Measurements from ENCODE around the gene NHSL1.
A peak's percentile ranks its signal among the peaks of the same experiment; 100 is the strongest.

Gene NHSL1

GRCh38 chr6:138396709-138397108, 102.6 kb downstream of the NHSL1 start:
- DNase-seq = no peak

- no peak for DNase-seq
Measured at GRCh38 chr6:138393871-138394783, 105.2 kb downstream of the NHSL1 start.

GRCh38 chr6:138389551-138389950, 109.7 kb downstream of the NHSL1 start:
- DNase-seq = no peak

- peak; percentile 87 for DNase-seq
Measured at GRCh38 chr6:138387577-138388368, 111.5 kb downstream of the NHSL1 start.

- DNase-seq = no peak
Measured at GRCh38 chr6:138386897-138387296, 112.4 kb downstream of the NHSL1 start.

GRCh38 chr6:138383776-138384175, 115.5 kb downstream of the NHSL1 start:
- DNase-seq = no peak

GRCh38 chr6:138382498-138383265, 116.6 kb downstream of the NHSL1 start:
- DNase-seq = no peak

- no peak for DNase-seq
Measured at GRCh38 chr6:138378463-138378862, 120.8 kb downstream of the NHSL1 start.

GRCh38 chr6:138377844-138378243, 121.5 kb downstream of the NHSL1 start, which contains the start of gene SMIM28:
TSS of gene SMIM28 (plus strand) at chr6:138377905. CDS start at chr6:138378073, 168 bp downstream.
- DNase-seq = no peak

- DNase-seq = no peak
Measured at GRCh38 chr6:138377042-138377441, 122.3 kb downstream of the NHSL1 start.

- DNase-seq = no peak
Measured at GRCh38 chr6:138374815-138375214, 124.5 kb downstream of the NHSL1 start.

- DNase-seq = no peak
Measured at GRCh38 chr6:138374230-138374629, 125.1 kb downstream of the NHSL1 start.

GRCh38 chr6:138372711-138373463, 126.4 kb downstream of the NHSL1 start:
- DNase-seq = no peak
